Neural cell (in vitro differentiated cells): ENCODE data around the gene ZFPM1. TPM values are rescaled to one million over a fixed set of nuclear protein-coding genes. Genes with fewer than 3 reads are reported as not detected.

Source experiments
- H2AFZ ChIP-seq: fragments of 200-600, 300-800 bp; sonication (generic), shearing (Covaris generic); 2 replicates; pipeline ENCODE4 v1.6.0; 2014; ENCODE audit warnings: low read depth, mild to moderate bottlenecking, antibody characterized with exemption, low read length, moderate library complexity
- H3F3A ChIP-seq: fragments of 200-600 bp; shearing (Covaris generic); 2 replicates; pipeline ENCODE4 v1.6.1; 2016; ENCODE audit warnings: mild to moderate bottlenecking, moderate library complexity, mixed read lengths, antibody characterized with exemption, low read length; ENCODE audit not compliant: insufficient read depth, poor library complexity, severe bottlenecking
- H3K27ac ChIP-seq: fragments of 200-600, 300-800 bp; sonication (generic), shearing (Covaris generic); 2 replicates; pipeline ENCODE4 v1.5.1; 2014; ENCODE audit warnings: mild to moderate bottlenecking, low read length, moderate library complexity
- H3K27me3 ChIP-seq: fragments of 300-800, 200-600 bp; sonication (generic), shearing (Covaris generic); 2 replicates; pipeline ENCODE4 v1.6.0; 2014; ENCODE audit warnings: mild to moderate bottlenecking, low read depth, low read length, moderate library complexity; ENCODE audit not compliant: insufficient read depth
- H3K36me3 ChIP-seq: fragments of 300-800, 200-600 bp; sonication (generic), shearing (Covaris generic); 2 replicates; pipeline ENCODE4 v1.5.1; 2014; ENCODE audit warnings: mild to moderate bottlenecking, antibody characterized with exemption, low read length, moderate library complexity; ENCODE audit not compliant: insufficient read depth
- H3K4me2 ChIP-seq: fragments of 300-800, 200-600 bp; sonication (generic), shearing (Covaris generic); 2 replicates; pipeline ENCODE4 v1.6.0; 2014; ENCODE audit warnings: mild to moderate bottlenecking, low read length
- H3K4me3 ChIP-seq: fragments of 300-800, 200-600 bp; sonication (generic), shearing (Covaris generic); 2 replicates; pipeline ENCODE4 v1.5.1; 2014; ENCODE audit warnings: mild to moderate bottlenecking, low read length, moderate library complexity
- H3K79me2 ChIP-seq: fragments of 200-600 bp; shearing (Covaris generic); replicated peaks from 2 replicates; pipeline ENCODE4 v1.6.0; 2014; ENCODE audit warnings: mild to moderate bottlenecking, low read length, moderate library complexity; ENCODE audit not compliant: insufficient read depth
- H3K9ac ChIP-seq: fragments of 300-800, 200-600 bp; sonication (generic), shearing (Covaris generic); 2 replicates; pipeline ENCODE4 v1.6.1; 2016; ENCODE audit warnings: mild to moderate bottlenecking, low read length, mixed read lengths
- H3K9me2 ChIP-seq: fragments of 200-600 bp; shearing (Covaris generic); 2 replicates; pipeline ENCODE4 v1.6.1; 2016; ENCODE audit warnings: mild to moderate bottlenecking, low read length, mixed read lengths; ENCODE audit not compliant: insufficient read depth
- H3K9me3 ChIP-seq: fragments of 200-600, 300-800 bp; sonication (generic), shearing (Covaris generic); 2 replicates; pipeline ENCODE4 v1.6.1; 2016; ENCODE audit warnings: mild to moderate bottlenecking, mixed run types, low read length, moderate library complexity, mixed read lengths
- H4K20me1 ChIP-seq: fragments of 200-600 bp; shearing (Covaris generic); 2 replicates; pipeline ENCODE4 v1.6.1; 2016; ENCODE audit warnings: mild to moderate bottlenecking, mixed run types; ENCODE audit not compliant: insufficient read depth
- CTCF ChIP-seq: fragments of 450-650 bp; IDR thresholded peaks from 2 replicates; pipeline ENCODE4 v1.5.1; 2014; ENCODE audit warnings: antibody characterized with exemption, mild to moderate bottlenecking, moderate library complexity; ENCODE audit not compliant: poor library complexity, severe bottlenecking
- EP300 ChIP-seq: fragments of 450-650 bp; conservative IDR thresholded peaks from 2 replicates; pipeline ENCODE4 v1.6.1; 2014; ENCODE audit warnings: antibody characterized with exemption, mild to moderate bottlenecking, moderate library complexity; ENCODE audit not compliant: poor library complexity, severe bottlenecking
- EZH2 ChIP-seq: fragments of 200-600, 300-800 bp; shearing (Covaris generic), sonication (generic); IDR thresholded peaks from 2 replicates; pipeline ENCODE4 v1.6.1; 2014; ENCODE audit warnings: antibody characterized with exemption, low read length, borderline replicate concordance, mild to moderate bottlenecking; ENCODE audit not compliant: insufficient read depth, poor library complexity, severe bottlenecking
- MXI1 ChIP-seq: fragments of 450-650 bp; conservative IDR thresholded peaks from 2 replicates; pipeline ENCODE4 v1.6.1; 2014; ENCODE audit warnings: antibody characterized with exemption, mild to moderate bottlenecking; ENCODE audit not compliant: poor library complexity, severe bottlenecking
- POLR2AphosphoS5 ChIP-seq: IDR thresholded peaks from 2 replicates; pipeline ENCODE4 v1.6.1; 2012
- RAD21 ChIP-seq: fragments of 450-650 bp; conservative IDR thresholded peaks from 2 replicates; pipeline ENCODE4 v1.6.1; 2014; ENCODE audit warnings: antibody characterized with exemption, mild to moderate bottlenecking, moderate library complexity
- REST ChIP-seq: IDR thresholded peaks from 2 replicates; pipeline ENCODE4 v1.6.1; 2012; ENCODE audit warnings: borderline replicate concordance
- SMC3 ChIP-seq: fragments of 450-650 bp; conservative IDR thresholded peaks from 2 replicates; pipeline ENCODE4 v1.6.1; 2014; ENCODE audit warnings: antibody characterized with exemption, mild to moderate bottlenecking, moderate library complexity; ENCODE audit not compliant: poor library complexity
- TAF1 ChIP-seq: IDR thresholded peaks from 2 replicates; pipeline ENCODE4 v1.6.1; 2012; ENCODE audit warnings: low read depth
- polyA plus RNA-seq: library from polyadenylated mRNA; depleted of rRNA; stranded (reverse); fragments of >200 nt; gene quantifications from 2 replicates; pipeline ENCODE4 v1.2.3, GENCODE V29; 2014

ZFPM1 gene
- polyA plus RNA-seq, 1 donor from 2014 or later, result 0.41 TPM

GRCh38 chr16:88508868-88509748, 56.0 kb downstream of the ZFPM1 start:
- Histone ChIP-seq H3K4me2 (no peak overlapping the region), H3K27ac (no peak overlapping the region), H3K4me3 (no peak overlapping the region), H4K20me1 (no peaks in the 10 kb centered on the region), H2AFZ (no peak overlapping the region), H3K9ac (no peak overlapping the region), H3K79me2 (no peaks in the 10 kb centered on the region), H3F3A (no peaks in the 10 kb centered on the region), H3K9me3 (no peaks in the 10 kb centered on the region), H3K9me2 (no peaks in the 10 kb centered on the region), H3K36me3 (no peaks in the 10 kb centered on the region), H3K27me3 (no peaks in the 10 kb centered on the region)
- TF ChIP-seq EZH2, result no peak
- TF ChIP-seq CTCF, result no peak
- no peak for TF ChIP-seq TAF1
- TF ChIP-seq REST, result no peak
- TF ChIP-seq EP300, result no peak
- TF ChIP-seq POLR2AphosphoS5, result no peak
- no peak for TF ChIP-seq SMC3
- TF ChIP-seq RAD21, result no peak
- no peak for TF ChIP-seq MXI1

- no peak for TF ChIP-seq POLR2AphosphoS5
- TF ChIP-seq EZH2, result no peak
- Histone ChIP-seq H3K27ac (no peak overlapping the region), H3K27me3 (no peaks in the 10 kb centered on the region), H3K9me3 (no peaks in the 10 kb centered on the region), H2AFZ (no peak overlapping the region), H3K4me2 (no peak overlapping the region), H4K20me1 (no peaks in the 10 kb centered on the region), H3K9me2 (no peaks in the 10 kb centered on the region), H3K4me3 (no peak overlapping the region), H3K9ac (no peak overlapping the region), H3K36me3 (no peaks in the 10 kb centered on the region), H3F3A (no peaks in the 10 kb centered on the region), H3K79me2 (no peaks in the 10 kb centered on the region)
These were observed 56.6 kb downstream of the ZFPM1 start for GRCh38 chr16:88509749-88510069.
